Astrocyte (in vitro differentiated cells and primary cell): Measurements from ENCODE around the gene EIF5A2.

ENCODE experiments used
- CTCF ChIP-seq: IDR thresholded peaks from 2 replicates; pipeline ENCODE4 v1.5.1; 2011; ENCODE audit warnings: low read depth, mild to moderate bottlenecking, inconsistent platforms, low read length, moderate library complexity; ENCODE audit not compliant: insufficient read depth
- EZH2 ChIP-seq: IDR thresholded peaks from 2 replicates; pipeline ENCODE4 v1.6.1; 2012; ENCODE audit warnings: mild to moderate bottlenecking, low read length, inconsistent platforms; ENCODE audit not compliant: insufficient read depth

GRCh38 chr3:170942011-170942410 lies 33.6 kb upstream of the EIF5A2 start:
- TF ChIP-seq CTCF (no peak), EZH2 (no peak)
